Astrocyte (in vitro differentiated cells and primary cell): ENCODE data around the gene TIGD1.

Experiments used
- CTCF ChIP-seq: IDR thresholded peaks from 2 replicates; pipeline ENCODE4 v1.5.1; 2011; ENCODE audit warnings: low read depth, mild to moderate bottlenecking, inconsistent platforms, low read length, moderate library complexity; ENCODE audit not compliant: insufficient read depth
- EZH2 ChIP-seq: IDR thresholded peaks from 2 replicates; pipeline ENCODE4 v1.6.1; 2012; ENCODE audit warnings: mild to moderate bottlenecking, low read length, inconsistent platforms; ENCODE audit not compliant: insufficient read depth

GRCh38 chr2:232577841-232578240 lies 27.5 kb upstream of the TIGD1 start:
- TF ChIP-seq CTCF, result no peak
- TF ChIP-seq EZH2, result no peak
